HCT116 (cell line): Measurements from ENCODE around the gene CYBA. TPM values are rescaled to one million over a fixed set of nuclear protein-coding genes. Genes with fewer than 3 reads are reported as not detected.

Source experiments
- ATAC-seq: fragments of 200-7000 bp; cut with Tn5 transposase; 2 replicates; pipeline ENCODE4 v1.9.1; 2020; ENCODE audit warnings: mild to moderate bottlenecking, moderate library complexity
- BruUV-seq: library from RNA; stranded (reverse); fragments of 400-500 nt; replicated peaks from 2 replicates; lab custom pipeline; 2021; lab: Mats Ljungman, UMichigan
- CTCF ChIA-PET: fragments of 300-600 bp; sonication (Branson Sonifier 250); formaldehyde crosslinking; loops from one replicate; lab custom pipeline; 2021; ENCODE audit warnings: antibody characterized with exemption; lab: Charles Lee
- POLR2A ChIA-PET: fragments of 300-600, 350-600 bp; sonication (Branson Sonifier 250); formaldehyde crosslinking; loops from one replicate; lab custom pipeline; 2021; ENCODE audit warnings: antibody characterized with exemption; lab: Charles Lee
- RAD21 ChIA-PET, 2 experiments: fragments of 300-600 bp; sonication (Branson Sonifier 250); formaldehyde crosslinking; loops; one replicate each; lab custom pipeline; 2023; ENCODE audit warnings: low total read pairs in 2 of 2; ENCODE audit not compliant: uncharacterized antibody in 2 of 2, unreplicated experiment in 2 of 2, low non-redundant PET in 1 of 2; lab: Charles Lee
- DNase-seq: peaks from one replicate; pipeline ENCODE4 v3.0.0-alpha.2; 2010; ENCODE audit warnings: low read depth, low spot score
- H2AFZ ChIP-seq: fragments of 200-600 bp; shearing (Covaris generic), sonication (generic); 2 replicates; pipeline ENCODE4 v1.6.1; 2017; ENCODE audit warnings: low read depth, mixed run types, mixed read lengths, antibody characterized with exemption, low read length; ENCODE audit not compliant: poor library complexity, severe bottlenecking
- H3K27ac ChIP-seq: 2 replicates; pipeline ENCODE4 v1.5.1; 2012; ENCODE audit warnings: low read depth, low read length
- H3K27me3 ChIP-seq: fragments of 200-600 bp; sonication (generic); 2 replicates; pipeline ENCODE4 v1.6.1; 2016; ENCODE audit warnings: mixed run types, low read length, mixed read lengths; ENCODE audit not compliant: insufficient read depth
- H3K36me3 ChIP-seq, 2 experiments: fragments of 200-500 bp in 1 of 2; fragments of 200-600 bp in 1 of 2; sonication (Bioruptor generic) in 1 of 2; sonication (generic) in 1 of 2; 2 replicates each; pipeline versions ENCODE4 v1.5.1 to v1.6.1; 2014 to 2016; ENCODE audit warnings: low read length in 2 of 2, inconsistent platforms in 1 of 2, mixed read lengths in 1 of 2, mixed run types in 1 of 2; ENCODE audit not compliant: insufficient read depth in 2 of 2, control insufficient read depth in 1 of 2
- H3K4me1 ChIP-seq, 2 experiments: fragments of 200-600 bp in 1 of 2; sonication (generic) in 1 of 2; 2 replicates each; pipeline versions ENCODE4 v1.5.1 to v1.6.1; 2012 to 2017; ENCODE audit warnings: low read length in 2 of 2, inconsistent platforms in 1 of 2, mild to moderate bottlenecking in 1 of 2, mixed read lengths in 1 of 2, mixed run types in 1 of 2, moderate library complexity in 1 of 2; ENCODE audit not compliant: insufficient read depth in 2 of 2, control insufficient read depth in 1 of 2
- H3K4me2 ChIP-seq: fragments of 200-600 bp; sonication (generic); 2 replicates; pipeline ENCODE4 v1.6.1; 2017; ENCODE audit warnings: mixed run types, low read length, mixed read lengths
- H3K4me3 ChIP-seq, 2 experiments: fragments of 200-600 bp in 1 of 2; sonication (generic) in 1 of 2; replicated peaks in 1 of 2; 2 replicates each; pipeline ENCODE4 v1.5.1; 2011 to 2016; ENCODE audit warnings: low read length in 2 of 2, control low read depth in 1 of 2, low read depth in 1 of 2, mild to moderate bottlenecking in 1 of 2, mixed read lengths in 1 of 2, mixed run types in 1 of 2
- H3K79me2 ChIP-seq: fragments of 200-600 bp; sonication (generic); 2 replicates; pipeline ENCODE4 v1.6.1; 2017; ENCODE audit warnings: mild to moderate bottlenecking, mixed run types, low read length, moderate library complexity, mixed read lengths; ENCODE audit not compliant: insufficient read depth
- H3K9ac ChIP-seq: fragments of 200-600 bp; sonication (generic); 2 replicates; pipeline ENCODE4 v1.6.1; 2016; ENCODE audit warnings: low read length, mixed read lengths
- H3K9me2 ChIP-seq: fragments of 200-600 bp; sonication (generic), shearing (Covaris generic); 2 replicates; pipeline ENCODE4 v1.6.1; 2017; ENCODE audit warnings: mixed run types, mild to moderate bottlenecking, moderate library complexity; ENCODE audit not compliant: insufficient read depth
- H3K9me3 ChIP-seq, 2 experiments: fragments of 200-500 bp in 1 of 2; fragments of 200-600 bp in 1 of 2; sonication (Bioruptor generic) in 1 of 2; sonication (generic) in 1 of 2; 2 replicates each; pipeline ENCODE4 v1.6.1; 2014 to 2017; ENCODE audit warnings: low read length in 2 of 2, mixed read lengths in 2 of 2, inconsistent platforms in 1 of 2, low read depth in 1 of 2, mild to moderate bottlenecking in 1 of 2, mixed run types in 1 of 2, moderate library complexity in 1 of 2; ENCODE audit not compliant: control insufficient read depth in 1 of 2, insufficient read depth in 1 of 2
- H4K20me1 ChIP-seq: fragments of 200-600 bp; sonication (generic), shearing (Covaris generic); 2 replicates; pipeline ENCODE4 v1.6.1; 2017; ENCODE audit warnings: mixed run types, mild to moderate bottlenecking, moderate library complexity; ENCODE audit not compliant: insufficient read depth
- CTCF ChIP-seq, 3 experiments: fragments of 200-600 bp in 1 of 3; sonication (generic) in 1 of 3; IDR thresholded peaks in 2 of 3; conservative IDR thresholded peaks in 1 of 3; 2 replicates each; pipeline ENCODE4 v1.5.1; 2012 to 2017; ENCODE audit warnings: low read depth in 2 of 3, low read length in 2 of 3, antibody characterized with exemption in 1 of 3, borderline replicate concordance in 1 of 3, control low read depth in 1 of 3, mild to moderate bottlenecking in 1 of 3, mixed read lengths in 1 of 3, mixed run types in 1 of 3, moderate library complexity in 1 of 3; ENCODE audit not compliant: insufficient read depth in 1 of 3
- ELF1 ChIP-seq: IDR thresholded peaks from 2 replicates; pipeline ENCODE4 v1.6.1; 2012; ENCODE audit warnings: low read depth, borderline replicate concordance
- EZH2 ChIP-seq: fragments of 200-600 bp; sonication (generic); IDR thresholded peaks from 2 replicates; pipeline ENCODE4 v1.6.1; 2017; ENCODE audit warnings: antibody characterized with exemption, mixed run types
- FOSL1 ChIP-seq: IDR thresholded peaks from 2 replicates; pipeline ENCODE4 v1.6.1; 2012; ENCODE audit warnings: low read depth
- POLR2AphosphoS5 ChIP-seq: IDR thresholded peaks from 2 replicates; pipeline ENCODE4 v1.6.1; 2011; ENCODE audit warnings: mild to moderate bottlenecking, low read depth, low read length, moderate library complexity
- SIN3A ChIP-seq: IDR thresholded peaks from 2 replicates; pipeline ENCODE4 v1.6.1; 2012; ENCODE audit warnings: low read depth
- intact Hi-C: fragments of 100-400 bp; cut with micrococcal nuclease; formaldehyde crosslinking; loops from 2 replicates; pipeline ENCODE4 v1.10.0; 2022
- total RNA-seq: library from RNA; stranded (reverse); gene quantifications from one replicate; pipeline ENCODE4 v1.2.1, GENCODE V29; 2021; ENCODE audit not compliant: unreplicated experiment

CYBA gene
- total RNA-seq, 1 experiment from 2014 or later, result 321 TPM

- peaks cover 23 to 48% of the 10 kb centered on the region in 2 experiments; a peak in 3 of 4 replicates for H3K36me3 ChIP-seq
- no peak overlapping the region for H3K9ac ChIP-seq
- H3K27ac ChIP-seq, result no peak overlapping the region
- H3K4me1 ChIP-seq, result no peaks in the 10 kb centered on the region
- ChIA-PET POLR2A (no interaction called here), CTCF (no interaction called here)
- no peak overlapping the region for H3K4me2 ChIP-seq
- H3K79me2 ChIP-seq, result peaks cover 80% of the 10 kb centered on the region
- BruUV-seq, result no TSS peak
- intact Hi-C loops, result no loop called here
- H2AFZ ChIP-seq, result no peak overlapping the region
- no peaks in the 10 kb centered on the region for H3K9me2 ChIP-seq
- TF ChIP-seq EZH2 (no peak), CTCF (IDR thresholded peaks at IDR 0.05 in 2 of 3, conservative IDR thresholded peaks at IDR 0.05 in 1 of 3; ENCODE audit: borderline replicate concordance in 1 of 3, insufficient read depth in 1 of 3, low read depth in 2 of 3, low read length in 2 of 3) (no peak), ELF1 (no peak), FOSL1 (no peak), POLR2AphosphoS5 (no peak), SIN3A (no peak)
- TF ChIP-seq, all 23 proteins: peak for 0
- DNase-seq (no peak), ATAC-seq (no peak)
- Histone ChIP-seq H3K9me3 (no peaks in the 10 kb centered on the region), H4K20me1 (peaks cover 9% of the 10 kb centered on the region; the same call in 1 of the 2 replicates), H3K4me3 (no peak overlapping the region), H3K27me3 (no peaks in the 10 kb centered on the region)
- RAD21 ChIA-PET, result no interaction called here
Observed at GRCh38 chr16:88613293-88613692, 37.6 kb downstream of the CYBA start.
